Peyer's patch (tissue), 4 donors: ENCODE data around the gene MEGF6.

Experiments used
- CTCF ChIP-seq, 6 experiments: fragments of 450-650 bp in 4 of 6; fragments of 200-600 bp in 2 of 6; sonication (generic) in 1 of 6; IDR thresholded peaks; one replicate each; pipeline ENCODE4 v1.5.1; 2017 to 2019; ENCODE audit warnings: antibody characterized with exemption in 6 of 6, mild to moderate bottlenecking in 3 of 6, moderate library complexity in 1 of 6
- POLR2A ChIP-seq, 2 donors: fragments of 450-650 bp; IDR thresholded peaks; one replicate each; pipeline ENCODE4 v1.5.1; 2017; ENCODE audit warnings: antibody characterized with exemption in 2 of 2, mild to moderate bottlenecking in 2 of 2, moderate library complexity in 2 of 2

GRCh38 chr1:3577711-3578432, 33.4 kb downstream of the MEGF6 start:
- TF ChIP-seq POLR2A (IDR thresholded peaks at IDR 0.05), result no peak
- no peak for TF ChIP-seq CTCF (IDR thresholded peaks at IDR 0.05)
